AG08395 (cell line): ENCODE data around the gene DAPL1.

Experiments
- DNase-seq: peaks from one replicate; pipeline ENCODE4 v3.0.0; 2012; ENCODE audit warnings: mixed read lengths, low spot score

Gene DAPL1, protein sequence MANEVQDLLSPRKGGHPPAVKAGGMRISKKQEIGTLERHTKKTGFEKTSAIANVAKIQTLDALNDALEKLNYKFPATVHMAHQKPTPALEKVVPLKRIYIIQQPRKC

DNA sequence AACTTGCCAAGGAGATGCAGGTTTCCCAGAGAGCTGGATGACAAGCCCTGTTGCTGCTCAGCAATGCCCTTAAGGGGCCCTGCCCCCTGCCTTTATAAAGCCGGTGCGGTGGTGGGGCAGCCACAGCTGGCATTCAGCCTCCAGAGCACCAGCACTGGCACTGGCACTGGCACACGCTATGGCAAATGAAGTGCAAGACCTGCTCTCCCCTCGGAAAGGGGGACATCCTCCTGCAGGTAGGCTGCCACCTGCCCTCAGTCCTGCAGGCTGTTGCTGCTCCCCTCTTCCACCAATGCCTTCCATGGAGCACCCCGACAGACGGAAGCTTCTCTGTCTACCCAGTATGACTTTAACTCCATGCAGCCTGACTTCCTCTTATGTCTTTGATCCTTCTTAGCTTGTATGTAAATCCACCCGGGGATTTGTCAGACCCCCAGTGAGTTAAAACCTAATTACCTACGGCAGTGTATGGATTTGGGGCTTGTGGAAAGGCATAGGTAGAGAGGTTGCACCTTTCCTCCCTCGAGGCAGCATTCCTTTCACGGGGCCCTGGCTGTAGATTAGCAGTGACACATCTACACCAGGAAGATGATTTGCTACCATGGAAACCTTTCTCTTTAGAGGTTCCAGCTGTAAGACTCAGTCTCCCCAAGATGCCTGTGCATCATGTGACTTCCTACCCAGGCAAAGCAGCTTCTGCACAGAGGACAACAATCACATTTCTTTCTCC is at the start of gene DAPL1:
Gene DAPL1, plus strand, starts transcription at position 123 of the 730 bp plus-strand sequence. Its CDS starts 56 bp downstream, at position 179.
- no peak for DNase-seq

DNA sequence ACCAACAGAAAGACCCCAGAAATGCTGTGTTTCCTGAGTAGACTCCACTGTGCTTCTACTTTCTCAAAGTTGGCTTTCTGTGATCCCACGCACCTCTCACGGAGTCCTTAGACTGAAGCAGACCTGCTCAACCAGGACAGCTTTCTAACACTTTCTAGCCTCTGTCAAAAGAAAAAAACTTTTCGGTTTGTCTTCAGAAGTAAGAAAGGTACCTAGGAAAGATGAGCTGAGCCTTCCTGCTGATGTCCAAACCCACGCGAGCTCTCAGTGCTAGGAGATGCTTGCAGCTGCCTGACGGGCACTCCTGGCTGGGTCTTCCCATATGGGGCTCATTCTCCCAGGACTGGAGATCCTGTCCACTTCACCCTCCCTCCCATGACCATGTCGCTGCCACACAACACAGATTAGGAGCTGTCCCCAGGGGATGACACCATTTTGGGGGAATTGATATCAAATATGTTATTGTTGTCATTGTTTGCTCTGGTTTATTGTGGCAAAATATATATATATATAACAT is 49.2 kb upstream of the DAPL1 start:
- DNase-seq: no peak

DNA sequence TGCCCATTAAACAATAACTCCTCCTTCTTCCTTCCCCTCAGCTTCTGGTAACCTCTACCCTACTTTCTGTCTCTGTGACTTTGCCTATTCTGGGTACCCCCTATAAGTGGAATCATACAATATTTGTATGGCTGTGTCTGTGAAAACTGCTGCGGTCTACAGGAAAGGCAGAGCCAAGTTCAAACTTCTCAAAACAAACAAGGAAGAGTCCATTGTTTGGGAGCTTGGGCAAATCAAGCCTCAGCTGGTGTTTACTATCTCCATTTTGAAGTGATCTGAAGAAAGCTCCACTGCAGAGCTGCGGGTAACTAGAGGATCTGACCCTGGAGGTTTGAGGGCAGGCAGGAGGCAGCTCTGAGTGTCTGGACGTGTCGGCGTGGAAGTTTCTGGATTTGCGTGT is 48.6 kb upstream of the DAPL1 start:
- DNase-seq: no peak

DNA sequence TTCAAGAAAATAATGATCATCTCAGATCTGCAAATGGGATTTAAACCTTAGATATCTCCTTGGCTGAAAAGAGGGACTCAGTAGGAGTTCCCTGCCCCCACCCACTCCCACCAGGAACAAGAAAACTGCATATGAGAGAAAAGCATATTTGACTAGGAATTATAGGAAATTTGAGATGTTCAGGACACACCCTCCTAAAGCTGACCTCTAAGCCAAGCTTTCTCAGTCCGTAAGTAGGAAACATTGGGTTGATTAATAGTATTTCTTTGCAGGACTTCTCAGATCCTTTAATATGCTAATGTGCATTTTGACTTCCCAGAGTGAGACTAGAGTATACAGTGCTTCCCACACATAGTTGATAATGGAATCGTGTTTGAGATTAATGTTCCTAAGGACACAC is 47.8 kb upstream of the DAPL1 start:
- DNase-seq: no peak

GRCh38 chr2:158748926-158749590 is 46.1 kb upstream of the DAPL1 start:
- DNase-seq: no peak

GRCh38 chr2:158750458-158751125 is 44.5 kb upstream of the DAPL1 start:
- DNase-seq: no peak

DNA sequence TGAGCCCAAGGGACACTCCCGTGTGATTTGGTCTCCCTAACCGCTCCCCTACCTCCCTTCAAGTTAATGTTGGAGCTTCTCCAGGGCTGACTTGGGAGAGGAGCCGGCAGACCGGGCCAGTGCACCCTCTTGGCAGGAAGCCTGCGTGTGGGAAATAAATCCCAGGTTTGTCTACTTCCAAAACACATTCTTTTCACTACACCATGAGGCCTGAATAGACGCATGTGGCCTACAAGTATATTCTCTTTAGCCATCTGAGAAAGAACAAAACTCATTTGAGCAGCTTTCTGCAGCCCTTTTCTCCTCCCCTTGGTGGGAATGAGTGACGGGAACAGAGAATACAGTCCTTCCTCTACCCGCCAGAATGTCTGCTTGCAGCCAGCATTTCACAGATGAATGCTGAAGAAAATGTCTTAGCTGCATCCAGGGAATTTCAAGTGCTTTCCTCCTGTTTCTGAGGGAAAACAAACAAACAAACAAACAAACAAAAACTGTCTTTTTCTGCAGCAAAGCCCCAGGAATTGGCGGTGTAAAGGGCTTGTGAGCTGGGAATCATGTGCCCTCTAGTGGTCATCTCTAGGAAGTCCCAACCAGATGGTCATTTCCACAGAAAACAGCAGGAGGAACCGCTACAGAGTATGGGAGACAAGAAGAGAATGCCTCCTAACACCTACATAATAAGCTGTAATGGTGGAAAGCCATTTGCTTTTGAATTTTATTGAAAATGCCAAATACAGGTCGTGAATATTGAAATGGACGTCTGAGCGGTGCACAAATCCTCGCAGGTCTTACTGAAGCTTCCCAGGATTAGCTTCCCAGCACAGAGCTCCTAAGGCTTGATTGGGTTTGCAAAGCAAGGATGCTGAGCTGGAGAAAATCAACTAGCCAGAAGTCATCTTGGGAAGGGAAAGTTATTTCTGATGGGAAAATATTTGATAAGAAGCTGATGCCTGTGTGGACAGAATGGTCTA is 41.2 kb upstream of the DAPL1 start:
- peak; percentile 85 for DNase-seq

DNA sequence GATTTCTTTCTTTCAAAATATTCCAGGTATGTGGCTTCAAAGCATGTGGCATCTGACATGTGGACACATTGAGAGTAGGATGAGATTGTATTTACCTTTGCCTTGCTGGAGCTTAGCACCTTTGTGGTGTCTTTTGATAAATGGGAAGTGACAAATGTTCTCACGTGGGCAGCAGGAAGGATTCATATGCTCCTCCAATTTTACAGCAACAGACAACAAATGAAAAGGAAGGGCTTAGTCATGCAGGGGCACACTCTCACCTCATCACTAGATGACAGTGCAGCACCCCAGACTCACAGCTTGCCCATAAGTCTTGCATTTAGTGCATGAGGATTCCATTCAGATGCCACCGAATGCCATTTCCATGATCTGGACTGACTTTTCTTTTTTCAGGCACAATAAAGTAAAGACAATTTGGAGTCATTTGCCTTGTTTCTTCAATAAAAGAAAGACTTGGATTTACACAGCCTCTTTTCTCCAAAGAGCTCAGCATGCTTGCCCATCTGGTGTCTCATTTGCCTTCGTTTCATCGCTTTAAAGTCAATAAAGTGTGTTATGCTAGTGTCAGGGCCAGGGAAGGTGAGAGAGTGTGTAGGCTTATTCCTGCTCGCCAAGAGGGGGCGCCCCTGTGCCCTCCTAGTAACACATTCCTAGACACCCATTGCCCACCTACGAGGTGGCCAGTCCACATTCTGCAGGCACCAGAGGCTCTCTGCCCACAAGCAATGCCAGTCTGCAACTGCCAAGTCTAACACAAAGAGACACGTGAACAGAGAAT is 39.6 kb upstream of the DAPL1 start:
- no peak for DNase-seq

DNA sequence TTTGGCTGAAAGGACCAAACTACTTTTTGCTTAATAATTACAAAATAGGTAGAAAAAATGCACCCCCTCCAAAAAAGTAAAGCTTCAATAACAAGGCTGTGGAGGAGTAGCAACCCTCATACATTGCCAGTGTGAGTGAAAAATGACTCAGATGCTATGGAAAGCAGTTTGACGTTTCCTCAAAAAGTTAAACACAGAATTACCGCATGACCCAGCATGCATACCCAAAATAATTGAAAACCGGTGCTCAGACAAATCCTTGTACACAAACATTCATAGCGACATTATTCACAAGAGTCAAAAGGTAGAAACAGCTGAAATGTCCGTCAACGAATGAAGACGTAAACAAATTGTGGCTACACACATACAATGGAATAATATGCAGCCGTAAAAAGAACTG is 38.8 kb upstream of the DAPL1 start:
- DNase-seq: no peak

GRCh38 chr2:158756976-158757375 is 38.1 kb upstream of the DAPL1 start:
- DNase-seq: no peak

DNA sequence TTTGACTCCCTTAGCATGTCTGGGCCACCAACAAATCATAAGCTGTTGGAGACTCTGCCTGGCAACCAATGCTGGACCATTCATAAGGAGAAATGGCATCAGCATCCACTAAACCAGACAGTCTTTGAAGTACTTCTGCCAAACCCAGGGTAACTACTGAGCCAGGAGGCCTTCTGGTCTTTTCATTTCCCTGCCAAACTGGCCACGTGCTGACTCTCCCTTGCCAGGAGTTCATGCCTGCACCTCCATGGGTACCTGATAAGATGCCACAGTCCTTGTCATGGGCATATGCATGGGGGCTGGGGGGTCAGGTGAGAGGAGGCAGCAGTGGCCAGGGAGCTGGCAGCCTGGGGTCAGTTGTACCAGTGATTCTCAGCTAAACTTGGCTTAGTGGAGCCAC is 34.2 kb upstream of the DAPL1 start:
- no peak for DNase-seq

GRCh38 chr2:158761621-158762020 is 33.5 kb upstream of the DAPL1 start:
- DNase-seq: peak; percentile 80

GRCh38 chr2:158762336-158762735 is 32.8 kb upstream of the DAPL1 start:
- DNase-seq: no peak

- DNase-seq: no peak
Measured at GRCh38 chr2:158766524-158766923, 28.6 kb upstream of the DAPL1 start.

GRCh38 chr2:158772306-158773078 is 22.6 kb upstream of the DAPL1 start:
- DNase-seq: peak; percentile 47

DNA sequence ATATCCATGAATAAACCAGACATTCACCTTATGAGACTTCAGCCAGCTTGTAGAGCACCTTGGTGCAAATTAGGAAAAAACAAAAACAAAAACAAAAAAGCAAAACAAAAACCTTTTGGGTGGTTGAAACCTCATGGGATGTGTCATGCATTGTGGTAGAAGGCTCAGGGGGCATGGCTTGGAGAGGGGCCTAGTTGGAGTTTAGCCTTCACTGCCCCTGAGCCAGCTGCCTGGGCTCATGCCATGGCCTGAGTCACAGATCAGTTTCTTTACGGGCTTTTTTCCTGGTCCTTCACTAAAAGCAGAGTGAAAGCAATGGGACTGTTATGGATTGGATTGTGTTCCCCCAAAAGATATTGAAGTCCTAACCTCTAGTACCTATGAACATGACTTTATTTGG is 22.0 kb upstream of the DAPL1 start:
- DNase-seq: peak; percentile 80

- no peak for DNase-seq
Measured at GRCh38 chr2:158774681-158775080, 20.4 kb upstream of the DAPL1 start.

- no peak for DNase-seq
Measured at GRCh38 chr2:158775273-158776027, 19.7 kb upstream of the DAPL1 start.

- no peak for DNase-seq
Measured at GRCh38 chr2:158776231-158776630, 18.9 kb upstream of the DAPL1 start.
